ENCODE results near the gene NSRP1.

- TF ChIP-seq EZH2 (IDR thresholded peaks at IDR 0.05; ENCODE audit: insufficient read depth, poor library complexity, severe bottlenecking), result no peak
- no peak for TF ChIP-seq EZH2phosphoT487 (IDR thresholded peaks at IDR 0.05; ENCODE audit: insufficient read depth, low read depth)
Measured at GRCh38 chr17:30084788-30085187, 31.8 kb upstream of the NSRP1 start.

Measured in GM23248 (cell line).